ENCODE data around the gene CCDC85C.
A peak's percentile ranks its signal among the peaks of the same experiment; 100 is the strongest.

Gene CCDC85C

GRCh38 chr14:99519931-99520421, 84.0 kb downstream of the CCDC85C start:
- DNase-seq, result no peak

- DNase-seq, result no peak
Observed at GRCh38 chr14:99519347-99519881, 84.6 kb downstream of the CCDC85C start.

- peak; percentile 66 to 72 for DNase-seq
Observed at GRCh38 chr14:99518441-99519346, 85.3 kb downstream of the CCDC85C start.

GRCh38 chr14:99517643-99518381, 86.2 kb downstream of the CCDC85C start:
- DNase-seq, result no peak

DNA sequence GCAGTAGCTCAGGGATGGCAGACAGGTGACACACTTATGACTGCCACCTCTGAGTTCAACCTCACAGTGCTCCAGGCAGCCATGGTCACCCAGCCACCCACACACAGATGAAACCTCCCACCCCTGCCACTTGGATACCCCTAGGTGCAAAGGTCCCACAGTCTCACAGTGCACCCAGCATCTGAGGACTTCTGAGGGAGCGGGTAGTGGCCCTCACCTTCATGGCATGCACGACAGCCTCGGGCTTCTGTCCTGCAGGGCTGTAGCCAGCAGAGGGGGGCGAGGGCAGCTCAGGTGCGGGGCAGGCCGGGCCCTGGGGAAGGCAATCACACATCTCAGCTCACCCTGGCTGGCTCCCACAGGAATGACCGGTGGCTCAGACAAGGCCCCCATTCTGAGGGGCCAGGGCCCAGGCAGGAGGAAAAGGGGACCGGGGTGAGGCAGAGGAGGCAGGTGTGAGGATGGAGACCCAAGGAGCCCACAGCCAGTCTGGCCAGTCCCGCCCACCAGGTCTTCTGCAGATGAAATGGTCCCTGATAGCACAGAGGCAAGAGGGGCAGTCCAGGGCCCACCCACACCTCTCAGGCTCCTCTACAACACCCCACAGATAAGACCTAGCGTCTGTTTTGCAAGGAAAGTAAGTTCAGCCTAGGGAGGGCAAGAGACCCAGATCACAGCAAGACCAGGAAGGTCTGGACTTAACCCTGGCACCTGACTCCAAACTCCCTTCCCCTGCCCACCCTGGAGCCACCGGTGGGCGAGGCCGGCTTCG, 87.0 kb downstream of the CCDC85C start:
- no peak for DNase-seq

- DNase-seq, result no peak
Observed at GRCh38 chr14:99516156-99516870, 87.7 kb downstream of the CCDC85C start.

DNA sequence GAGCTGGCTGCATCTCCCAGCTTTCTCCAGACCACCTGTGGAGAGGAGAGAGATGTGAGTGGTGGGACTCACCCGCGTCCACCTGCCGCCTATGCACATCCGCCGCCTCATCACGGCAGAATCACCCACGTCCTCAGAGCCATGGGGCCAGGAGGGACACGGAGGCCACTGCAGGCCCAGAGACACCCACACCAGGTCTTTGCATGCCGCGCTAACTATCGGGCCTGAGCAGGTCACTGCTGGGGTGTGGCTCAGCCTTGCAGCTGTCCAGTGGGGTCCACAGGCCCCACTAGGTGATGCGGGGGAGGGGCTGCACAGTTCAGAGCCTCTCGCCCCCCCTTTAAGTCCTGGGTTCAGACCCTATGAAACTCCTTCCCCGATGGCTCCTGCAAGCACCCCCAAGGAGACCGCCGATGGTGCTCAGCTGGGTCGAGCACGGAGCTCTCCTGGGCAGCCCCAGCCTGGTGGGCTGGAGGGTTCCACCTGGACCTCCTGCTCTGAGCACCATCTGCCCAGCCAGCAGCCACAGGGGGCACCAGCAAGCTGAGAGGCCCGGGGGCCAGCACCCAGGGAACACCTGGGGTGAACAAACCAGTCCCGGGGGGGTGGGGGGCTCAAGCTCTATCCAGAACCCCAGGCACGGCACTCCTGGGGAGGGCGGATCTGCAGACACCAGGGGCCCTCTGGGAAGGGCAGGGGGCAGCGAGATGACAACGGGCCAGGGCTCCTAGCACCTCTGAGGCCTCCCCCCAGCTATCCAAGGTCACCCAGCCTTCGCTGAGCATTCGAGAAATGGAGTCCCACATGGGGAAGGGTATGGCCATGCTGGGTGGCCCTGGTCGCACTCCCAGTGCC, 88.5 kb downstream of the CCDC85C start:
- no peak for DNase-seq

DNA sequence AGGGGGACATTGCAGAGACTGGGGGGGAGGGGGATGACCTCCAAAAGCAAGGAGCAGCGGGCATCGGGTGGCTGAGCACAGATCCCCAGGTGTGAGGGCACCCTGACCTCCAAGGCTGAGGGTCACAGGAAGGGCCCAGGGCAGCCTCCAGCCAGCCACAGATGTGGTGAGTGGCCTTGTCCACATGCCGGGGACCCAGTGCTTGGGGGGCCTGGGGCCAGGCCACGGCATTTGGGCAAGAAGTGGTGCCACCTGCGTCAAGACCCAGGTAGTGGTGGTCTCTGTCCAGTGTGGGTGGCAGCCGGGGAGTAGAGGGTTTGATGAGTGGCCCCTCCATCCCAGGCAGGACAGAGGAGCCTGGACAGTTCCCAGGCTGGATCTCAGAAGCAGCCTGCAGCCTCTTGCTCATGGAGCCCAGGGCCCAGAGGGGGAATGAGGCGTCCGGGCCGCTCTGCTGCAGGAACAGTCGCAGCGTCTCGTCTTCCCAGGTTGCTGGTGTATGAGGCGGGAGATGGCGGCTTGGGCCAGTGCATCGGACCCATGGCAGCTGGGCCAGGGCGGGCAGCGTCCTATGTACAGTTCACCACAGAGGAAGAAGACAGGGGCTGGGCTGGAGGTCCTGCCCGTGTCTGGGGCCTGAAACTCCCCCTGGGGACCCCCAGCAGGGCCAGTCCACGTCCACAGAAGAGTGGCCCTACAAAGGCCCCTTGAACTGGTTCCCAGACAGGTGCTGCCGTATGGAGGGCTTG, 89.3 kb downstream of the CCDC85C start:
- DNase-seq, result no peak

GRCh38 chr14:99513946-99514551, 90.0 kb downstream of the CCDC85C start:
- DNase-seq, result no peak

GRCh38 chr14:99513183-99513694, 90.8 kb downstream of the CCDC85C start:
- no peak for DNase-seq

- DNase-seq, result no peak
Observed at GRCh38 chr14:99512571-99513182, 91.3 kb downstream of the CCDC85C start.

DNA sequence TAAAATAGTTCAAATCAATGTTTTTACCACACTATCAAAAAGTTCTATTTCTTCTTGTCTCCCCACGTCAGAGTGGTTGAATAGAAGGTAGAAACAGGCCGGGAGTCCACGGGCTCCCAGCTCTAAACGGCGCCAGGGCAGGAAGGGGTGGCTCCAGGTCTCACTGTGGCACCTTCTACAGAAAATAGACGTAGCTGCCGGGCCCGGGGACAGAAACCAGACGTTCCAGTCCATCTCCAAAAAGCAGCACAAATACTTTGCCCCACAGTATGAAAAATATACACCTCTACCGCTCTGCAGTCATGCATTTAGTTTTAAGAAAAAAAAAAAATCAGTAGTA, 91.9 kb downstream of the CCDC85C start:
- DNase-seq, result no peak

- DNase-seq, result no peak
Observed at GRCh38 chr14:99511421-99512109, 92.4 kb downstream of the CCDC85C start.

DNA sequence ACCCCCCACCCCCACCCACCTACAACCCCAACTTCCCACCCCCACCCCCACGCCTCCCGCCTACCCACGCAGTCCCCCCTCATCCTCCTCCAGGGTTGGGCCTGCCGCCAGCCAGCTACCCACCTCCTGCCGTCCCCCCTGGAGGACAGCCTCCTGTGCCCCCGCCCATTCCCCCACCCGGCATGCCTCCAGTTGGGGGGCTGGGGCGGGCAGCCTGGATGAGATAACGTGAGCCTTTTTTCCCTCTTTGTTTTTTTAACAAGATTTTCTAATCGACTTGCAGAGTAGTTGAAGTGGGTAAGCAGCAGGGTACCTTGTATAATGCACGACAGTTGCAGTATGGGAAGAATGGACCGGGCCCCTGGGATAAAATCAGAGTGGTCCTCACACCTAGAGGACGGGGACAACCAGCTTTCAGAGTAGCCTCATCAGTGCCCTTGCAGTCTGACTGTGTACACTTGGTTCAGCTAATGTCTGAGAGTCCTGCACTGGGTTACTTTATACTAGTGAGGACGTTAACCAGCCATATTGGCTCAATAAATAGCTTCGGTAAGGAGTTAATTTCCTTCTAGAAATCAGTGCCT, 93.4 kb downstream of the CCDC85C start:
- no peak for DNase-seq

GRCh38 chr14:99509871-99510555, 94.0 kb downstream of the CCDC85C start:
- no peak for DNase-seq

DNA sequence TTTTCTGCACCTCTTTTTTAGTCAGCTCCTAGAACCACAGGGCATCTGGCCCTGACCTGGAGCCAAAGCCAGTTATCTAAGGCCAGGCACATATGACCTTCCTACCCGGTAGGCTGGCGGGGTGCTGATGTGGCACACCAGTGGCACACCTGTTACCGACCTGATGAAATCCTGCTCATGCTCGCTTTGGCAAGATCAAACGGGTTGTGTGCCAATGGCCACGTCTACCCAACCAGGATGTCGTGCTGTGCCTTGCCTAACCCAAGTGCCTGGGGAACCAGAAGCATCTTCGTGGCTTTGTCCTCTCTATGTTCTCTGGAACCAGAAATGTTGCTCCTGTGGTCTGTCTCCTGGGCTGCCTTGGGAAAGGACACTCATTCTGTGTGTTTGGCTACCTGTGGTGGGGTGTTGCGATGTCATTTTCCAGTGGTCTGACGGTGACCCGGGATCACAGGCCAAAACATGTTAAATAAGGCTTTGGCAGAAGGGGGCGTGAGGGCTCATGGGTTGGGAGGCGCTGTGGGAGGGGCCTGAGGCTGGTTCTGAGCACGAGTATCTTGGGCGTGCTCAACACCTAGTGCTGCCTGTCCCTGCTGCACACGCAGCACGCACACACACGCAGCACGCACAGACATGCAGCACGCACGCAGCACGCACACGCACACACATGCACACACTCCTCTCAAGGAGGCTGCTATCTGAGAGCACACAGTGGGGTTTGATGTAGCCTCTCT, 94.9 kb downstream of the CCDC85C start:
- no peak for DNase-seq
